ENCODE results near the gene TAF1A.

TAF1A gene

DNA sequence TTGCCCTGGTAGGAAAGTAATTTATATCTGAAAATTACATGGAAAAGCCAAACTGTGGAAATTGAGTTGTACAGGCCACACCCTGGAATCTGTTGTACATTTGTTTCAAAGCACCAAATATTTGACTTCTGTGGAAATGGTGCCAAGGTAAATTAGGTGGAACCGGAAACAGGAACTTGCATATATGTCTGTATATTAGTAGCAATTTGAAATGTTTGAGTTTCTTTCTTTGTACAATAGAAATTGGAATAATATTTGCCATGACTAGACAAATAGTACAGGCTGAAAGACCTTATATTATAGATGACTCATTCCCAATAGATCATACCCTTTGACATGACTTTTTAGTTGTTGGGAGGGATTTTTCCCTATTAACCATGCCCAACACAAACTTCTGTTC, 10.5 kb upstream of the TAF1A start:
- TF ChIP-seq, protein P1, sequence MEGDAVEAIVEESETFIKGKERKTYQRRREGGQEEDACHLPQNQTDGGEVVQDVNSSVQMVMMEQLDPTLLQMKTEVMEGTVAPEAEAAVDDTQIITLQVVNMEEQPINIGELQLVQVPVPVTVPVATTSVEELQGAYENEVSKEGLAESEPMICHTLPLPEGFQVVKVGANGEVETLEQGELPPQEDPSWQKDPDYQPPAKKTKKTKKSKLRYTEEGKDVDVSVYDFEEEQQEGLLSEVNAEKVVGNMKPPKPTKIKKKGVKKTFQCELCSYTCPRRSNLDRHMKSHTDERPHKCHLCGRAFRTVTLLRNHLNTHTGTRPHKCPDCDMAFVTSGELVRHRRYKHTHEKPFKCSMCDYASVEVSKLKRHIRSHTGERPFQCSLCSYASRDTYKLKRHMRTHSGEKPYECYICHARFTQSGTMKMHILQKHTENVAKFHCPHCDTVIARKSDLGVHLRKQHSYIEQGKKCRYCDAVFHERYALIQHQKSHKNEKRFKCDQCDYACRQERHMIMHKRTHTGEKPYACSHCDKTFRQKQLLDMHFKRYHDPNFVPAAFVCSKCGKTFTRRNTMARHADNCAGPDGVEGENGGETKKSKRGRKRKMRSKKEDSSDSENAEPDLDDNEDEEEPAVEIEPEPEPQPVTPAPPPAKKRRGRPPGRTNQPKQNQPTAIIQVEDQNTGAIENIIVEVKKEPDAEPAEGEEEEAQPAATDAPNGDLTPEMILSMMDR (IDR thresholded peaks at IDR 0.05; ENCODE audit: borderline replicate concordance, control extremely low read depth, extremely low read depth, insufficient read depth, missing control alignments): no peak
- no peak for DNase-seq (ENCODE audit: low spot score)
- in situ Hi-C loops (cut with MboI; ENCODE audit: low sequenced_read_pairs, unreplicated experiment): no loop called here

DNA sequence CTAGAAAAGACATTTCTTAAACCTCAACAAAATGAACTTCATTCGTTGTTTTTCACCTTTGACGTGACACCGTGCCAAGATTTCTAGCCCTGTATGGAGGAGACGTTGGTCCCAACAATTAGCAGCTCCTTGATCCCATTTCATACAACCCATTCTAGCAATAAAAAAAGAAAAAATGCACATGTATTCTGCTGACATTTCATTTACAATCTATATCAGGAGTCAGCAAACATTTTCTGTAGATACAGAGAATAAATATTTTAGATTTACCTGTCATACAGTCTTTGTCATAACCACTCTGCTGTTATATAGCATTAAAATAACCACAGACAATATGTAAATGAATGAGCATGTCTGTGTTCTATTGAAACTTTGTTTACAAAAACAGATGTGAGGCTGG, 7.0 kb upstream of the TAF1A start:
- TF ChIP-seq, protein P1 (IDR thresholded peaks at IDR 0.05; ENCODE audit: borderline replicate concordance, control extremely low read depth, extremely low read depth, insufficient read depth, missing control alignments): no peak
- in situ Hi-C loops (cut with MboI; ENCODE audit: low sequenced_read_pairs, unreplicated experiment): no loop called here
- DNase-seq (ENCODE audit: low spot score): no peak

DNA sequence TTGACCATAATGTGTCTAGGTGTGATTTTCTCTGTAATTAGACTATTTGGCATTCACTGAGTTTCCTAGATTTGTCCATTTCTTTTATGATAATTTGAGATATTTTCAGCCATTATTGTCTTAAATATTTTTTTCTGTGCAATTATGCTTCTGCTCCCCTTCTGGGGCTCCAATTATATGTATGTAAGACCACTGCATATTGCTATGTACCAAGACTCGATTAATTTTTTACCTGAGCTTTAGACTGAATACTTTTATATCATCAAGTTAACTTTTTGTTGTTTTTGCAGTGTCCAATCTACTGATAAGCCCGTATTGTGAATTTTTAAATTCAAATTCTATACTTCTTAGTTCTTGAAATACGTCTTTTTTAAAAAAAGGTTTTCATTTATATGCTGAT, 5.1 kb upstream of the TAF1A start:
- in situ Hi-C loops (cut with MboI; ENCODE audit: low sequenced_read_pairs, unreplicated experiment): no loop called here
- no peak for DNase-seq (ENCODE audit: low spot score)
- TF ChIP-seq, protein P1 (IDR thresholded peaks at IDR 0.05; ENCODE audit: borderline replicate concordance, control extremely low read depth, extremely low read depth, insufficient read depth, missing control alignments): no peak

DNA sequence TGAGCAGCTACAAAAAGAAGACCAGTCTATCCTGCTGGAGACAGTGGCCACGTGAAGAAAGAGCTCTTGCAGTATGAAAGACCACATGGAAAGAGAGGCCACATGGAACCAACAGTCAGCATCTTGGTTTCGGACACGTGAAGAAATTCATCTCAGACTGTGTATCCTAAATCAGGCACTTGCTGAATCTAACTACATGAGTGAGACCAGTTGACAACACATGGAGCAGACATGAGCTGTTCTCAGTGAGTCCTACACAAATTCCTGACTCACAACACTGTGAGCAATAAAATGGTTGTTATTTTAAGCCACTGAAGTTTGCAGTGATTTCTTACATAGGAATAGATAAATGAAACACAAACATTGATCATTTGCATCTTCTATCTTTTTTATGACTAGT, 2.4 kb upstream of the TAF1A start:
- TF ChIP-seq, protein P1 (IDR thresholded peaks at IDR 0.05; ENCODE audit: borderline replicate concordance, control extremely low read depth, extremely low read depth, insufficient read depth, missing control alignments): no peak
- in situ Hi-C loops (cut with MboI; ENCODE audit: low sequenced_read_pairs, unreplicated experiment): no loop called here
- no peak for DNase-seq (ENCODE audit: low spot score)

DNA sequence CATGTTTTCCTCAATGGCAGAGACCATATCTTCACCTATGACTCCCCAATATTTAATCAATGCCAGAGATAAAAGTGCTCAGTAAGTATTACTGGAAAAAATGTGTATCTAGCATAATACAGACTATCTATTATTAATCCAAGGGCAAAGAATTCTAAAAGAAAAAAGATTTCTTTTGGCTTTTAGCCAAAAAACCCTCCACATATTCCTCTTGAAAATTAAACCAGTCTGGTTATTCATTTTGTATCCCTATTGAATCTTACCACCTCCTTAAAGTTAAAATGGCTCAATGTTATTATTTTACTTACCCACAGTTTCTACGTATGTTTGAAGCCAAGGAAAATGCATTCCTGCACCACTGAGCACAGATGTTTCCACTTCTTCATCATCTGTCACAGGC, 1.6 kb downstream of the TAF1A start:
- TF ChIP-seq, protein P1 (IDR thresholded peaks at IDR 0.05; ENCODE audit: borderline replicate concordance, control extremely low read depth, extremely low read depth, insufficient read depth, missing control alignments): no peak
- in situ Hi-C loops (cut with MboI; ENCODE audit: low sequenced_read_pairs, unreplicated experiment): no loop called here

DNA sequence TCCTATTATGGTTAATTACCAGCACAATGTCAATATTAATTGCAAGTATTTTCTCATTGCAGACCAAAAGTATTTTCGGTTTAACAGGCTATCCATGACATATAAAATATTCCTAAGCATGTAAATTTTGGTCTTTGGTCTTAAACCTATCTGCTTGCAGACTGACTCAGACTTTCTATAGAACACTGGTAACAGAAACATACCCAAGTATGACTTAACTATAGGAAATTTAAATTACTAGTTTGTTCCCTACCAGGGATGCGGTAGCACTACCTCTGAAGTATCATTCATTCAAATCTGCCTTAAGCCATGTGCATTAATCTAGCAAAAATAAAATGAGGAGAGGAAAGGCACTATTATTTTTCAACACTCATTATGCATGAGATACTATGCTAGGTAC, 2.9 kb downstream of the TAF1A start:
- TF ChIP-seq, protein P1 (IDR thresholded peaks at IDR 0.05; ENCODE audit: borderline replicate concordance, control extremely low read depth, extremely low read depth, insufficient read depth, missing control alignments): no peak
- no peak for DNase-seq (ENCODE audit: low spot score)
- in situ Hi-C loops (cut with MboI; ENCODE audit: low sequenced_read_pairs, unreplicated experiment): no loop called here

More for the DNA sequence above, 1.6 kb downstream of the TAF1A start:
- no peak for DNase-seq (ENCODE audit: low spot score)

DNA sequence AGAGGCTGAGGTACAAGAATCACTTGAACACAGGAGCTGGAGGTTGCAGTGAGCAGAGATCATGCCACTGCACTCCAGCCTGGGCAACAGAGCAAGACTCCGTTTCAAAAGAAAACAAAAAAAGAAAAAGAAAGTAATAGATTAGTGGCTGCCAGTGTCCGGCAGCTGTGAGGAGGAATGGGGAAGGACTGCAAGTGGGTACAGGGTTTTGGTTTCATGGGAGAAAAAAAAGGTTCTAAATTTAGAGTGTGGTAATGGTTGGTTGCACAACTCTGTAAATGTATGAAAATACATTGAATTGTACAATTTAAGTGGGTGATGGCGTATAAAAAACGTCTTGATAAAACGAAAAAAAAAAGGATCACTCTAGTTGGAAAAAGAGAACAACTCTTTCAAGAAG, 6.7 kb downstream of the TAF1A start:
- peak; percentile 19 for DNase-seq (ENCODE audit: low spot score)
- in situ Hi-C loops (cut with MboI; ENCODE audit: low sequenced_read_pairs, unreplicated experiment): no loop called here
- TF ChIP-seq, protein P1 (IDR thresholded peaks at IDR 0.05; ENCODE audit: borderline replicate concordance, control extremely low read depth, extremely low read depth, insufficient read depth, missing control alignments): no peak

Data from GM13976 (cell line).